Medulla oblongata (tissue), 1 donor: Measurements from ENCODE around the gene USP34.
"Not testable (repeated sequence)": the region's sequence is repeated elsewhere in the genome, so short reads cannot be mapped to it uniquely, and the experiment has no call there.

Source experiments
- DNase-seq: peaks from one replicate; pipeline ENCODE4 v3.0.0-alpha.2; 2015; ENCODE audit errors: extremely low spot score

The USP34 gene

DNA sequence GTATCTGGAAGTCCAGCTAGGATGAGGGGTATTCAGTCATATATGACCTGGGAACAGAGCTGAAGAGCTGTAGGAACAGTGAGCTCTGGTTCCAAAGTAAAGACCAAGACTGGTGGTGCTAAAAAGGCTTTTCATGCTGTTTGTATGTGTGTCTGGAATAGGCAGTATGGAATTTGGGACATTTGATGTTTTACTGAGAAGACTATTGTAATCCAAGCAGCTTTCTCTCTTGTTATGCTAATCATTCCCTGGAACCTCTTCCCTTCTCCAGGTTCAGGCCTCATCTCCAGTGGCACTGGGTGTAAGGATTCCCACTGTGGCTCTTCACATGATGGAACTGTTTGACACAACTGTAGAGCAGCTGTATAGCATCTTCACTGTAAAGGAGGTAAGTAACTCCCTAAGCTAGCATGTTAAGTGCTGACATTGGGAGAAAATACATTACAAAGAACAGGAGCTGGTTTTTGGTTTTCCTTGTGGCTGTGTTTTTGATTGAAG lies 285.6 kb downstream of the USP34 start:
- DNase-seq: no peak

DNA sequence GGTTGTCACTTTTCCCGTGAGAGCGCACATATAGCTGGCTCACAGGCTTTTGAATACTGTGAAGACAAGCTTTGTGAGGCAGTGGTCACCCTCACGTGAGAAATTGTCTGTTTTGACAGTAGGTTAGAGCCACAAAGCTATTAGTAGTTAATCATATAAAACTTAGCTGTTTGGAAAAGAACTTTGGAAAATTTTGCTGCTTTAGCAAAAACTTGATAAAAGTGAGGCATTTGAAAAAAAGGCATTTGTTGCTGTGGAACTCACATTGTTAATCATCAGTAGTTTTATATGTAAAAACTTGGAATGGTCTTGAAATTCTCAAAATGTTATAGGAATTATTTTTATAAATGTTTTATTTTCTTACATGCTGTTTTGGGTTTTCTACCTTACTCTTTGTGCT lies 286.6 kb downstream of the USP34 start:
- DNase-seq: no peak

DNA sequence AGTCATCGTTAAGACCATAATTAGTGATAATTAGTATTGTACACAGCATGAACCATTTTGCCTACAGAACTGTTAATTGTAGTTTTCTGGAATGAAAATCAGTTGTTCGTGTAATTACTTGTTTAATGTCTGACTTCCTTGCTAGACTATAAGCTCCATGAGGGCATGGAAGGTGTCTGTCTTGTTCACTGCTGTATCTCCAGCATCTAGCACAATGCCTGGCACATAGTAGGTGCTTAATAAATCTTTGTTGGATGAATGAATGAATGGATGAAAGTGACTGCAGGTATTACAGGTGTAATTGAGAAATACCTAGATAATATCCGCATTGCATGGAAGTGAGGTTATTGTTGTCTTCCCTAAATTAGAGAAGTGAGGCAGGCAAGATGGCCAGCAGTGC lies 287.1 kb downstream of the USP34 start:
- DNase-seq: no peak

DNA sequence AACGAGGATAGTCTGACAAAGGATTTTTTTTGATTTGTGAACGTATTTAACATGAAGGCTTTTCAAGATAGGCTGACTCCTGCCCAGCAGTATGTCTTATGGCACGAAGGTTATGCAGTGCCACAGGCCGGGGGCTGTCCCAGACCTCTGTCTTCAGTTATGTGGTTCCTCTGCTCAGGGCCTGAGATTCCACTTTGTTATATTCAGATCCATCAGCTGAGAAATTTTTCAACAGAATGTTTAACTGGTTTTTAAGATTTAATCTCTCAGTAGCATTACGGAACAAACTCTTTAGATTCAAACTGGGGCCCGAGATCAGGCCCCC lies 288.9 kb downstream of the USP34 start:
- DNase-seq: no peak

DNA sequence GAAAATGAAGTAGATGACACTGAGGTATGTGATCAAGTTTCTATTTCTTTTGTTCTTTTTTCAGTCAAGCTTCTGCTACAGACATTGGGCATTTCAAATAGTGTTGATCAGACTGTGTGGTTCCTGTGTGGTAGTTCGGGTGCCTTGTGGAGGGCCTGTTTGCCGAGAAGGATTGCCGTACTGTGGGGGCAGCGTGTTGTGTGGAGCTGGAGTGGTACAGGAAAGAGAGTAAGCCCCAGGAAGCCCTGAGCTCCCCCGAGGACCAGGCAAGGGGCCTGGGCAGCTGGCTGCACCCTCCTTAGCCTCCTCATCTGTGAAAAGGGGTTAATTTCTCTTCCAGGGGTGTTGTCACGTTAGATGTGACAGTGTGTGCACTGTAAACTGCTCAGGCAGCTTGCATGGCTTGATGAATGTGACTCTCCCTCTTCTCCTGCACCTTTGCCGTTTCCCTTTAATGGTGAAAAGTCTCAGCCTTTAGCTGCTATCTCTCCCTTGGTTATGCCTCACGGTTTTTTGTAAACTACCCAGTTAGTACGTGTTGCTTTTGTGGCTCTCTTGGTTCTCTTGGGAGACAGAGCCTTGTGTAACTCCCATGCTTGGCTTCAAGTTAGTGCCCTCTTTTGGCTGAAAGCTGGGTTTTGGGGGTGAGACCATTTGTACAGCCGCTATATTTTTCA lies 289.4 kb downstream of the USP34 start:
- DNase-seq: peak; percentile 29

DNA sequence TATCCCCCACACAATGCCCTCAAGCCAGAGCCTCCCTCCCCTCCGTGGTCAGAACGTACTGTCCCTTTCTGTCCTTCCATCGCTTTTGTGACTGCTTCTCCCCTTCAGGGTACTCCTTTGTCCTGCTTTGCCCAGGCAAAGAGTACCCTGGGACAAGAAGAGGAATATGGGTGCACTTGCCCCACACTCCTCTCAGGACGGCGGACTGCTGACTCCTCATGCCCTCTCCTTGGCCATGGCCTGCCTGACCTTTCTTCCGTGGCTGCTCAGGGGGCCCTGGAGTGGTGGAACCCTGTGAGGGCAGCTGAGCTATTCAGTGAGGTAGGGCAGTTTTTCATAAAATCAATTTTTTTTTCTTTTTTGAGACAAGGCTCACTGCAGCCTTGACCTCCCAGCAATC lies 290.2 kb downstream of the USP34 start:
- DNase-seq: no peak

DNA sequence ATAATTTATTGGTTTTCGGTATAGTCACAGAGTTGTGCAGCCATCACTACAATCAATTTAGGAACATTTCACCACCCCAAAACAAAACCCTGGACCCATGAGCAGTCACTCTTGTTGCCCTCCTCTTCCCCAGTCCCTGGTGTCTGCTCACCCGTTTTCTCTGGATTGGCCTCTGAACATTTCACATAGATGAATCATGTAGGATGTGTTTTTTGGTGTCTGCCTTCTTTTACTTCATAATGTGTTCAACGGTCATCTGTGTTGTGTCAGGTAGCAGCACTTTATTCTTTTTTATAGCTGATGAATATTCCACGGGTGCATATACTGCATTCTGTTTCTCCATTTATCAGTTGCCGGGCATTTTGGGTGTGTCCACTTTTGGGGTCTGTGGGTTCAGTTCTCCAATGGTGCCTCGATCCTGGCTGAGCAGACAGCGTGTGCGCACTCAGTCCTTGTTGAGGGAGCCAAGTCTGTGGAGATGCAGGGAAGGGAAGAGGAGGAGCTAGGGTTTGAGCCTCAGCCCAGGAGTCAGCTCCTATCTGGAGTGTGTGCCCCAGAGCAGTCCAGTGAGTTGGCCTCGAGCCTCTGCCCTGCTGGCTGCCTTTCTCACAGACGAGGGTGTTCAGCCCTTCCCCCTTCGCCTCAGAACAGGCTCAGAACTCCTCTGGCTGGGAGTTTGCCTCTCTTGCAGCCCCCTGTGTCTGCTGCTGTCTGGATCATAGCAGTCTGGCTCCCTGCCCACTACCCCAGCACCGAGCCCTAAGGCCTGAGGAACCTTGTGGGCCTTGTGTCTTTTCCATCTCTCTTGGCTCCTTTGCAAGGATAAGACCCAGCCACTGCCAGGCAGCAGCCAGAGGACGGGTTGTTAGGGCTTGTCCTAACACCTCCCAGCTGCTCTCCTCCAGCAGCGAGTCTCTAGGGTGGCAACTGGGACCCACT lies 290.9 kb downstream of the USP34 start:
- DNase-seq: peak; percentile 77

DNA sequence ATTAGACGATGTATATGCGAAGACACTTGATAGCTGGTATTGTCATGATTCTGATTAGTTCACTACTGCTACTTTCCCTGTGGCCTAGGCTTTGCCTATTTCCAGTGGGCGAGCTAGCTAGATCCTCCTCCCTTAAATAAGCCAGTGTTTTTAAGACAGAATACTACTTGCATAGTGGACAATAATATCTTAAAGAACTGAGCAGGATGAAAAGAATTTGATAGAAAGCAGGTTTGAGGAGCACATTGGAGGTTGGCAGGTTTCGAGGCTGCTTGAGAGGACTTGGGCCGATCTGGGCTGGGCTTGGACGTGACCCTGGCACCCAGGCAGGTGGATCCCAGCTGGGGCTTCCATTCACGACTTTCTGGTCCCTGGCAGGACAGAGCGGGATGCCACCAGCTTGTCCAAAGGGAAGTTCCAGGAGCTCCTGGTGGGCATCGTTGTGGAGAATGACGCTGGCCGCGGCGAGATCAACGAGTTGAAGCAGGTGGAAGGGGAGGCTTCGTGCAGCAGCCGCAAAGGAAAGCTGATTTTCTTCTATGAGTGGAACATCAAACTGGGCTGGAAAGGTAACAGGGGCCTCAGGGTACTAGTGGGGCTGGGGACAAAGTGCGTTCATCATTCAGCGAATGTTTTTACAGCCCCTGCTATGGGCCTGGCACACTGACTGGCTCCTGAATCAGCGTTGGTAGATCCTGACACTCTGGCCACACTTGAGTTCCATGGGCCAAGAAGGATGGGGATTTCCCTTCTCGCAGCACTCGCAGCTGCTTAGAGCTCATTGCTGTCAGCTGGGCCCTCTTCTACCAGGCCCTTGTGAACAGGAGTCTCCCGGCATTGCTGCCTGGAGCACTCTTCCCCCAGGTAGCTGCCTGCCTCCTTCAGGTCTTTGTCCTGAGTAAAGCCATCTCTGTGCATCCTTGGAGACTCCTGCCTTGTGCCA lies 292.0 kb downstream of the USP34 start:
- no peak for DNase-seq

DNA sequence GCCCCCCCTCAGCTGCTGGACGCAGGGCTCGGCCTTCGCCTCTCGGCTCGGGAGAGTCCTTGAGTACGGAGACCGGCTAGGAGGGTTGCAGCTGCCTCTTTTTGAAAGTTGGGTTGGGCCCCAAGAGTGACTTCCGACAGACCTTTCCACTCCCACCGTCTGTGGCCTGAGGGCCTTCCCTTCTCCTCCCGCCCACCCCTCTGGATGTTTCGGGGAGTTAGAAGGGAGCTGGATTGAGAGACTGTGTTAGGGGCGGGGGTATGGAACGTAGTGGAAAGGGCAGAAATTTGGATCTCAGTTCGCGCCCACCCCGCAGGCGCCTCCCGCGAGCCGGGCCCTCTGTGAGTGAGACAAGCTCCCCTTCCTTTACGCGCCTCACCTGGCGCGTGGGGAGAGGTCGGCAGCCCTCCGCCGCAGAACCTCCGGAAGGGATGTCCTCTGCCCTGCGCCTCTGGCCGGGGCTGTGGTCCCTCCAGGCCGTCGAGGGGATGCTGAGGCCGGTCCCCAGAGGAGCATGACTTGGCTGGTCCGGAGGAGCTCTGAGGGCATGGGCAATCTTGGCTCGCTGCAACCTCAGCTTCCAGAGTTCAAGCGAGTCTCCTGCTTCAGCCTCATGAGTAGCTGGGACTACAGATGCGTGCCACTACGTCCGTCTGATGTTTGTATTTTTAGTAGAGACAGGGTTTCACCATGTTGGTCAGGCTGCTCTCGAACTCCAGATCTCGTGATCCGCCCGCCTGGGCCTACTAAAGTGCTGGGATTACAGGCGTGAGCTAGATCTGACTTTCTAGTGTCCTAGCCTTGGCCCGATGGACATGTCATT lies 292.9 kb downstream of the USP34 start:
- peak; percentile 46 for DNase-seq

DNA sequence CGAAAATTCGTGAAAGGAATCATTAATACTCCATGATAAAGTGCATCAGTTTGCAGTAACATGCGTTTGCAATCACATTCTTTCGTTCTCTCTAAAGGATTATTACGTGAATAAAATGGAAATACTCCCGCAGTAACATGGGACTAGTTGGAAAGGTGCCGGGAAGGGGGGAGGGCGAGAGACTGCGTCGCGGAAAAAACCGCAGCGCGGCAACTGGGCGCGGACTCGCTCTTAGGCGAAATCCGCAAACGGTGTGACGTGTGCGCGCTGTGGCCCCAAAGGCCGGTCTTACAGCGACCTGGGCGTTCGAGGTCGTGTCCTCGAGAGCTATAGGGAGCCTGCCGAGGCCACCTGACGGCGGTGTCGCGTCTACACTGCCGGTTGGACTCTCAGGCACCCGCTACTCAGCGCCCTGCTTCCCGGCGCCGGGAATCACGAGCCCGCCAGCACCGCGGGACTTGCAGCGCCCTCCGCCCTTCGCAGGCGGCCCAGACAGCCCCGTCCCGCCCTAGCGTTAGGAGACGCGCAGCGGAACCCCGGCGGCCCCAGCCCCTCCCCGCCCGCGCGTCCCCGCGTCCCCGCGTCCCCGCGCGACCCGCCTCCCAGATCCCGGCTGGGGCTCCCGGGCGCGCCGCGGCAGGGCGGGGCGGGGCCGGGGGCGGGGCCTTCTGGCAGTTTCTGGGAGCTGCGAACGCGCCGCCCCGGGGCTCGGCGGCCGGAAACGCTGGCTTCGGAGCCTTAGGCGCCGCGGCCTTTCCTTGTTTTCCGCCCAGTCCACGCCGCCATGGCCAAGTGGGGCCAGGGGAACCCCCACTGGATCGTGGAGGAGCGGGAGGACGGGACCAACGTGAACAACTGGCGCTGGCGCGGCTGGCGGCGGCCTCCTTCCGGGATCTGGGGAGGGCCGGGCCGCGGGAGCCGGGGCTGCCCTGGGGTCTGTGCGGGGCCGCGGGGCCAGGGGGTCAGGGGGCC lies 293.8 kb downstream of the USP34 start:
- DNase-seq: peak; percentile 95

DNA sequence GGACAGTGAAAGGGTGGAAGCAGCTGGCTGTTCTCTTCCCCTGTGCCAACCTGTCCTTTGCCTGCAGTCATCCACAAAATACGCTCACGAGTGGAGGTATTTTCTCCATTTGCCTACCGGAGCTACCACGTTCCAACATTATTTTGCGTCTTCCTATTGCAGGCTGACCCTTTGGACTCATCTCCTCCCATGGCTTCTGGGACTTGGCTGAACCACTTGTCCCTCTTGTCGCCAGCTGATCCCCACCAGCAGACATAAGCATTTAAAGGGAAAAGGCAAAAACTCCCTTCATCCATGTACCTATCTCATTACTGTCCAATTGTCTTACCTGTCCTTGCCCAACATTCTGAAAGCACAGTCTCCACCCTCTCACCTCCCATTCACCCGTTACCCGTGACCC lies 295.9 kb downstream of the USP34 start:
- DNase-seq: no peak

DNA sequence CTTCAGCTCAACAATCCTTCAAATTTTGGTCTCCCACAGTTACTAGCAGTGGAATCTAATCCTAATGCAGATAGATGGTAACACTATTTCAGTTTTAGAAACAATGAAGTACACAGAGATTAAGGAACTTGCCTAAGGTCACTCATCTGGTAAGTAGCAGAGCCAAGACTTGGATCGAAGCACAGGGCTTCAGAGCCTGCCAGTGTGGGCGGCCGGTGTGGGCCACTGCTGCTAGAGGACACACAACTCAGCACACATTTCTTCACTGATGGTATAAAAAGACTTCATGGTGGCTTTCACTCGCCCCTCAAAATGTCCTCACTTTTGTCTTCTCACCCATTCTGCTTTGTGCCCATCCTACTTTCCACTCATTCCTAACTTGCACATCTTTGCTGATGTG lies 297.8 kb downstream of the USP34 start:
- no peak for DNase-seq

DNA sequence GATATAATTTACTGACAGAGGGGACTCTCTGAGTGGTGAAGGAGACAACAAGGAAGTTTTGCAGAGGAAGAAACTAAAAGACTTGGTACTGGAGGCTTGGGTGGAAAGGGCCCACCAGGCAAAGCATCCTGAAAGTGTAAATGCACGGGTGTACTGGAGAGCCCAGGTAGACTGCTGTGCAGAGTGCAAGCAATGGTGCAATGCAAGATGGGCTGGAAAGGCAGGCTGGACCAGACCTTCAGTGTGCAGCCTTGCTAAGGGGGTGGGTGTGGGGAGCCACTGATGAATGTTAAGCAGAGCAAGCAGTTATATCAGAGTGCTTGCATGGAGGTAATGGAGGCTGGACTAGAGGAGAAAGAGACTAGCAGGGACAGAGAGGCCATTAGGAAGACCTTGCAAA lies 298.2 kb downstream of the USP34 start:
- no peak for DNase-seq

DNA sequence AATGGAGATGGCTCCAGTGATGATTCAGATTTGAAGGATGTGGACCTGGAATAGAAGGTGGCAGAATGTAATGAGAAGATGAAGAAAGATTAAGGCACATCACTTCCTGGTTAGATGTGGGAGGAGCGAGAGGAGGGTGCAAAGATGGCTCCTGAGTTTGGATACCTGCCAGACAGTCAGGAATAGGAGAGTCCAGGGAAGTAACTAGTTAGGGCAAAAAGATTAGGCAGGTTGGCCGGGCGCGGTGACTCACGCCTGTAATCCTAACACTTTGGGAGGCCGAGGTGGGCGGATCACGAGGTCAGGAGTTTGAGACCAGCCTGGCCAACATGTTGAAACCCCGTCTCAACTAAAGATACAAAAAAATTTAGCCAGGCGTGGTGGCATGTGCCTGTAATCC lies 303.3 kb downstream of the USP34 start:
- DNase-seq: no peak

DNA sequence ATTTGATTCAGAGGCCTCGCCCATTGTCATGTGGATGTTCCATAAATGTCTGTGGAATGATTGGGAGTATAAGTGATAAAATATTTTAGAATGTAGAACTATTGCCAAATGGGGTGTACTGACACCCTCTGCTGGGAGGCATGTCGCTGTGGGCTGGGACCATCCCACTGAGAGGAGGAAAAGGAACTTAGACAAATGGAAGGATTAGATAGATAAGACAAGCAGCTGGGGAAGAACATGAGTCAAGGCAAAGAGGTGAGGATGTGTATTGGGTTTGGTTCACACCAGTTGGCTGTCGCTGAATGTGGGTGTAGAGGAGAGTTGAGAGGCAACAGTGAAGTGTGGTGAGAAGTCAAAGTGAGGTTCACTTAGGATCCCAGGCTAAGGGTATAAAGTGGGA lies 304.9 kb downstream of the USP34 start:
- no peak for DNase-seq

DNA sequence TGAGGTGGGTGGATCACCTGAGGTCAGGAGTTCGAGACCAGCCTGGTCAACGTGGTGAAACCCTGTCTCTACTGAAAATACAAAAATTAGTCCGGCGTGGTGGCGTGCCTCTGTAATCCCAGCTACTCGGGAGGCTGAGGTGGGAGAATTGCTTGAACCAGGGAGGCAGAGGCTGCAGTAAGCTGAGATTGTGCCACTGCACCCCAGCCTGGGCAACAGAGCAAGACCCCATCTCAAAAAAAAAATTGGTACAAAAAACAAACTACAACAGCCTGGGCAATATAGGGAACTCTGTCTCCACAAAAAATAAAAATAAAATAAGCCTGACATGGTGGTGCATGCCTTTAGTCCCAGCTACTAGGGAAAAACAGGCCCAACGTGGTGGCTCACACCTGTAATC lies 305.8 kb downstream of the USP34 start:
- DNase-seq: not testable (repeated sequence)

DNA sequence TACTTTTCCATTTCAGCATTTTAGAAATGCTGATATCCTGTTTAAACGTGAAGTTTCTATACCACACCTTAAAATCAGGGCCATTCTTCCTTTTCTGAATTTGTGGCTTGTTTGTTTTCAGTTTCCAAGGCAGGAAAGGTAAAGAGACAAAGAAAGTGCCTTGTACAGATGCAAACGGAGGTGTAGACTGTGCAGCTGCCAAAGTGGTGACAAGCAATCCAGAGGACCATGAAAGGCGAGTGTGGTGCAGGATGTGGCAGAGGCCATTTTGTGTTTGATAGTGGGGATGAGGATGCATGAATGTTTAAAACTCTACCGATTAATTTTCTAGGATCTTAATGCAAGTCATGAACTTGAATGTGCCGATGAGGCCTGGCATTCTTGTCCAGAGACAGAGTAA lies 308.2 kb downstream of the USP34 start:
- no peak for DNase-seq

DNA sequence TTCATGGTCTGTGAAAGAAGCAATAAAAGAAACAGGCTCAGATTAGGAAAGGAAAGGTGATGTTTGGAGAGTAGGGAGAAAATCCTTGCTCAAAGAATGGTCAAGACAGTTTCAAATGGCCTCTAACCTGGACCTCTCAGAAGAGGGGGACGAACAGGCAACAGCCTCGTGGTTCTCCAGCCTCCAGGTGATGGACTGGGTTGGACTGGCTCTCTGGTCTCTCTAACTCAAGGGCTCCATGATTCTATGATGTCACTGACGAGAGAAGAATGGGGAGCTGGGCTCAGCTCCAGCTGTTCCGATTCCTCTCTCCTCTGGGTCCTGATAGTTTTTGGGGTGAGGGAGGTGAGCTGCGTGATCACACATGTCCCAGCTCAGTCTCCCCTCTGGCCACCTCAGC lies 309.0 kb downstream of the USP34 start, which contains the start of gene C2orf74:
C2orf74 (plus strand) TSS at position 301 of the 400 bp plus-strand sequence. CDS start 327 bp downstream, outside the sequence.
- no peak for DNase-seq

DNA sequence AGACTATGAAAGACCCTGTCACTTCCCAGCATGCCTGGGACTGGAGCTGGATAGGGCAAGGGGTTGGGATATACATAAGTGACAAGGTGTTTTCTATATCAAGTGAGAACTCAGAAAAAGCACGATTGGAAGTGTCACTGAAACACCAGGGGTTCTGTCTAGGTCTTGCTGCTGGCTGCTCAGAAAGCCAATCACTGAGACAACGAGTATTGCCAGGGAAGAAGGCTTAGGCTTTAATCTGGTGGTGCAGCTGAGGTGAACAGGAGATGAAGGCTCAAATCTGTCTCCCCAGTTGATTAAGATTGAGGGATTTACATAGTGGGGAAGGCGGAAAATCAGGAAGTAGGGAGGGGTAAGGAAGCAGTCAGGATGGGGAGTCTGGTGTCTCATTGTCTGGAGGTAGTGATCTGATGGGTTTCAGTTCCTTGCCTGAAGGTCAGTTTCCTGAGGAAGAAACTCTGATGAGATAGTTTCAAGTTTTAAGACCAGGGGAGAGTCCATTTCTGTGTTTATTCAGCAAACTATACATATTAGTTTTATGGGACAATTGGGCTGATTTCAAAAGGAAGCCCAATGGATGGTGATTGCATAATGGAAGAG lies 312.4 kb downstream of the USP34 start:
- no peak for DNase-seq
